B cell (primary cell): Measurements from ENCODE around the gene GDF11. TPM values are rescaled to one million over a fixed set of nuclear protein-coding genes. Genes with fewer than 3 reads are reported as not detected.

Experiments used
- ATAC-seq: fragments of 200-7000 bp; cut with Tn5 transposase; one replicate; pipeline ENCODE4 v1.10.0; 2021; ENCODE audit warnings: low read depth, mild to moderate bottlenecking, moderate number of reproducible peaks, moderate library complexity
- CTCF ChIA-PET: fragments of 350-600 bp; sonication (Branson Sonifier 250); formaldehyde crosslinking; loops from one replicate; lab custom pipeline; 2021; ENCODE audit warnings: antibody characterized with exemption, inconsistent platforms; lab: Charles Lee
- POLR2A ChIA-PET: fragments of 350-600 bp; sonication (Branson Sonifier 250); formaldehyde crosslinking; loops from one replicate; lab custom pipeline; 2021; ENCODE audit warnings: antibody characterized with exemption; lab: Charles Lee
- DNase-seq: peaks from one replicate; pipeline ENCODE4 v3.0.0; 2013
- H2AFZ ChIP-seq: 2 replicates; pipeline ENCODE4 v1.6.1; 2012; ENCODE audit warnings: mild to moderate bottlenecking, low read depth, low read length; ENCODE audit not compliant: insufficient read depth, poor library complexity, severe bottlenecking
- H3K27ac ChIP-seq, 2 donors: 1 replicate in 1 of 2; 2 replicates in 1 of 2; pipeline ENCODE4 v1.5.1; 2012 to 2013; ENCODE audit warnings: low read length in 2 of 2, mild to moderate bottlenecking in 2 of 2, moderate library complexity in 1 of 2
- H3K27me3 ChIP-seq, 4 experiments: fragments of 200-600 bp in 1 of 4; sonication (generic) in 1 of 4; replicated peaks in 1 of 4; 1 replicate in 2 of 4; 2 replicates in 2 of 4; pipeline versions ENCODE4 v1.6.1 to v1.7.0; 2013 to 2016; ENCODE audit warnings: low read length in 3 of 4, mild to moderate bottlenecking in 2 of 4, mixed read lengths in 1 of 4, moderate library complexity in 1 of 4; ENCODE audit not compliant: insufficient read depth in 4 of 4, control insufficient read depth in 3 of 4; ENCODE audit errors: control extremely low read depth in 1 of 4
- H3K36me3 ChIP-seq, 2 experiments: replicated peaks in 1 of 2; 1 replicate in 1 of 2; 2 replicates in 1 of 2; pipeline versions ENCODE4 v1.6.1 to v1.7.1; 2013; ENCODE audit warnings: low read length in 1 of 2; ENCODE audit not compliant: insufficient read depth in 2 of 2, control insufficient read depth in 1 of 2; ENCODE audit errors: control extremely low read depth in 1 of 2, extremely low read depth in 1 of 2
- H3K4me1 ChIP-seq, 2 donors: fragments of 200-600 bp in 1 of 2; sonication (generic) in 1 of 2; 1 replicate in 1 of 2; 2 replicates in 1 of 2; pipeline versions ENCODE4 v1.5.1 to v1.6.1; 2013 to 2017; ENCODE audit warnings: low read length in 2 of 2; ENCODE audit not compliant: control insufficient read depth in 2 of 2, insufficient read depth in 2 of 2
- H3K4me2 ChIP-seq: replicated peaks from 2 replicates; pipeline ENCODE3; 2012; ENCODE audit warnings: mild to moderate bottlenecking, low read depth, low read length; ENCODE audit not compliant: poor library complexity, severe bottlenecking
- H3K4me3 ChIP-seq, 5 experiments: fragments of 200-600 bp in 1 of 5; sonication (generic) in 1 of 5; 1 replicate in 3 of 5; 2 replicates in 2 of 5; pipeline versions ENCODE4 v1.5.1 to v1.7.0; 2011 to 2016; ENCODE audit warnings: low read length in 4 of 5, mild to moderate bottlenecking in 4 of 5, low read depth in 2 of 5, control low read depth in 1 of 5, moderate library complexity in 1 of 5; ENCODE audit not compliant: insufficient read depth in 1 of 5; ENCODE audit errors: control extremely low read depth in 1 of 5, extremely low read depth in 1 of 5
- H3K79me2 ChIP-seq: fragments of 200-600 bp; sonication (generic); one replicate; pipeline ENCODE4 v1.6.0; 2016; ENCODE audit warnings: low read length; ENCODE audit not compliant: control insufficient read depth, insufficient read depth
- H3K9ac ChIP-seq: fragments of 200-600 bp; sonication (generic); 2 replicates; pipeline ENCODE4 v1.6.1; 2017; ENCODE audit warnings: mild to moderate bottlenecking, low read length, moderate library complexity
- H3K9me3 ChIP-seq, 3 donors: one replicate each; pipeline versions ENCODE4 v1.6.1 to v1.7.1; 2013; ENCODE audit warnings: low read length in 2 of 3; ENCODE audit not compliant: control insufficient read depth in 2 of 3, insufficient read depth in 1 of 3; ENCODE audit errors: control extremely low read depth in 1 of 3
- H4K20me1 ChIP-seq: 2 replicates; pipeline ENCODE4 v1.6.0; 2012; ENCODE audit warnings: mild to moderate bottlenecking, low read length; ENCODE audit not compliant: insufficient read depth, control insufficient read depth, poor library complexity, severe bottlenecking
- H3K27ac Mint-ChIP-seq: one replicate; pipeline ENCODE4 v1.8.0; 2021; ENCODE audit warnings: mixed read lengths
- H3K27me3 Mint-ChIP-seq: one replicate; pipeline ENCODE4 v1.8.0; 2021; ENCODE audit warnings: mixed read lengths
- H3K4me1 Mint-ChIP-seq: one replicate; pipeline ENCODE4 v1.8.0; 2021; ENCODE audit warnings: mixed read lengths
- H3K4me3 Mint-ChIP-seq: one replicate; pipeline ENCODE4 v1.8.0; 2021; ENCODE audit warnings: mixed read lengths
- H3K9me3 Mint-ChIP-seq: one replicate; pipeline ENCODE4 v1.8.0; 2022; ENCODE audit warnings: mixed read lengths; ENCODE audit not compliant: insufficient read depth
- EZH2 ChIP-seq: IDR thresholded peaks from 2 replicates; pipeline ENCODE4 v1.6.1; 2012; ENCODE audit warnings: borderline replicate concordance, low read depth, mild to moderate bottlenecking, moderate library complexity, low read length; ENCODE audit not compliant: insufficient read depth, poor library complexity, severe bottlenecking
- WGBS: methylation state at CpG from one replicate; pipeline ENCODE4 v1.1.5; 2013; ENCODE audit warnings: missing lambda C conversion rate; ENCODE audit not compliant: insufficient coverage; 5-methylcytosine and 5-hydroxymethylcytosine counted together
- intact Hi-C: fragments of 100-400 bp; cut with micrococcal nuclease; formaldehyde crosslinking; loops from one replicate; pipeline ENCODE4 v1.10.0; 2022
- polyA plus RNA-seq: library from polyadenylated mRNA; depleted of rRNA; stranded (reverse); fragments of >200 nt; gene quantifications from 2 replicates; pipeline ENCODE4 v1.2.3, GENCODE V29; 2012
- total RNA-seq, 2 donors: library from RNA; stranded (reverse); fragments of 120-200 nt in 1 of 2; gene quantifications; 1 replicate in 1 of 2; 2 replicates in 1 of 2; pipeline versions ENCODE4 v1.2.3 to v1.2.4, GENCODE V29; 2013 to 2022
- TF ChIP-seq, protein P1 (sequence below): fragments of 200-600 bp; IDR thresholded peaks from one replicate; pipeline ENCODE4 v1.8.0; 2022; ENCODE audit warnings: antibody characterized with exemption, mild to moderate bottlenecking

GDF11 gene
- total and polyA plus RNA-seq, 2 donors (not counting 1 experiment from before 2014, with no cell fraction given): 4.4 to 11.3 TPM

DNA sequence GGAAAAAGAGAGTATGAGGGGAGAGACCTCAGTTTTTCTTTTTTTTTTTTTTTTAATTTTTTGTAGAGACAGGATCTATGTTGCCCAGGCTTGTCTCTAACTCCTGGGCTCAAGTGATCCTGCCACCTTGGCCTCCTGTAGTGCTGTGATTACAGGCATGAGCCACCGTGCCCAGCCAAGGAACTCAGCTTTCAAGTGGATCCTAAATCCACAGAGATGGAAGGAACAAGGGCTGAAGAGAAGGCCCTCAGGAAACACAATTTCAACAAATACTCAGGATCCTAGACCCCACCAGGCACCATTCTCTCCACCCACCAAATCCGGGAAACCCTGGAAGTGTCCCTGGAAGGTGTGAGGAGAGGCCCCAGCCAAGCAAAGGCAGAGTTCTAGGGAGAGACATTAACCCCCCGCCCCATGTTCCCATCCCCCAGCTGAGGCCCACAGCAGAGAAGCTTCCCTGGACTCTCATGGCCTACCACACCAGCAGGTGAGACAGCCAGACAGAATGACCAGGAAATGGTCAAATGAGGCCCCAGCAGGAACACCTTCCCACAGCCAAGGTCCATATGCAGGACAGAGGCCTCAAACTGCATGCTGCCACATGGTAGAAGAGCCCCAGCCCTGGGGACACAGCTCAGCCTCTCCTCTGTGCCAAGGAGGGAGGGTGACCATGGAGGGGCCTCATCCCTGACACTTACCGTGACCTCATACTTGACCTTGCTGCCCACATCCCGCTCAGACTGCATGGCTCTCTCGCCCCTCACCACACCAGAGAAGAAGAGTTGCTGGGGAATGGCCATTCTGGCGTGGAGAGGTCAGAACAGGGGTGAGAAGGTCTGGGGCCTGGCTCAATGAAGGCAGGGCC, 49.4 kb upstream of the GDF11 start:
- Histone ChIP-seq H2AFZ (no peak overlapping the region), H3K4me2 (no peak overlapping the region), H3K36me3 (no peaks in the 10 kb centered on the region), H3K9ac (no peak overlapping the region), H3K79me2 (no peaks in the 10 kb centered on the region), H3K9me3 (no peaks in the 10 kb centered on the region), H3K27me3 (peaks cover 0 to 3% (median 0%) of the 10 kb centered on the region in 4 experiments), H3K4me3 (no peak overlapping the region), H3K27ac (no peak overlapping the region), H3K4me1 (no peaks in the 10 kb centered on the region), H4K20me1 (no peaks in the 10 kb centered on the region)
- ChIA-PET POLR2A (no interaction called here), CTCF (interaction anchor here (1.4 kb wide), 1 partner anchor 13 kb away, joined by 4 read pairs; no protein-coding TSS in a partner anchor)
- ATAC-seq (no peak), DNase-seq (no peak)
- H3K27ac Mint-ChIP-seq: no peak overlapping the region
- H3K4me1 Mint-ChIP-seq: no peaks in the 10 kb centered on the region
- H3K4me3 Mint-ChIP-seq: no peak overlapping the region
- H3K9me3 Mint-ChIP-seq: no peaks in the 10 kb centered on the region
- 93% methylated on average over 2 of the region's 7 CpGs for WGBS
- no peaks in the 10 kb centered on the region for H3K27me3 Mint-ChIP-seq
- intact Hi-C loops: no loop called here
- TF ChIP-seq EZH2: no peak
- TF ChIP-seq, protein P1, sequence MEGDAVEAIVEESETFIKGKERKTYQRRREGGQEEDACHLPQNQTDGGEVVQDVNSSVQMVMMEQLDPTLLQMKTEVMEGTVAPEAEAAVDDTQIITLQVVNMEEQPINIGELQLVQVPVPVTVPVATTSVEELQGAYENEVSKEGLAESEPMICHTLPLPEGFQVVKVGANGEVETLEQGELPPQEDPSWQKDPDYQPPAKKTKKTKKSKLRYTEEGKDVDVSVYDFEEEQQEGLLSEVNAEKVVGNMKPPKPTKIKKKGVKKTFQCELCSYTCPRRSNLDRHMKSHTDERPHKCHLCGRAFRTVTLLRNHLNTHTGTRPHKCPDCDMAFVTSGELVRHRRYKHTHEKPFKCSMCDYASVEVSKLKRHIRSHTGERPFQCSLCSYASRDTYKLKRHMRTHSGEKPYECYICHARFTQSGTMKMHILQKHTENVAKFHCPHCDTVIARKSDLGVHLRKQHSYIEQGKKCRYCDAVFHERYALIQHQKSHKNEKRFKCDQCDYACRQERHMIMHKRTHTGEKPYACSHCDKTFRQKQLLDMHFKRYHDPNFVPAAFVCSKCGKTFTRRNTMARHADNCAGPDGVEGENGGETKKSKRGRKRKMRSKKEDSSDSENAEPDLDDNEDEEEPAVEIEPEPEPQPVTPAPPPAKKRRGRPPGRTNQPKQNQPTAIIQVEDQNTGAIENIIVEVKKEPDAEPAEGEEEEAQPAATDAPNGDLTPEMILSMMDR: no peak

DNA sequence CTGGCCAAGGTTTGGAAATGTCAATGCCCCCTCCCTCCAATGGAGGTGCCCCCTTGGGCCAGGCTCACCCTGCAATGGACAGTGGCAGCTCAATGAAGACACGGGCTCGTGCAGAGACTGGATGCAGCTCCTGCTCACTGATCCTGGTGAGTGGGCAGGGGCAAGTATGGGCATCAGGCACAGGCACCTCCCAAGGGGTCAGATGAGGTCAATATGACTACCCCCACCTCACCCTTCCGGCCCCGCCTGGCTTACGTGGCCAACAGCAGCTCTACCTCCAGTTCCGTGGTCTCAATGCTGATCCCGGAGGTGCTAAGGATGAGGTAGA, 48.8 kb upstream of the GDF11 start:
- H3K27me3 ChIP-seq: peaks cover 0 to 3% (median 0%) of the 10 kb centered on the region in 4 experiments
- H3K4me1 Mint-ChIP-seq: no peaks in the 10 kb centered on the region
- H3K9me3 ChIP-seq: no peaks in the 10 kb centered on the region
- no peak overlapping the region for H2AFZ ChIP-seq
- no peak overlapping the region for H3K4me3 ChIP-seq
- no peak for DNase-seq
- intact Hi-C loops: no loop called here
- WGBS: 95% methylated on average over 2 of the region's 7 CpGs
- H3K27ac Mint-ChIP-seq: no peak overlapping the region
- no peaks in the 10 kb centered on the region for H3K79me2 ChIP-seq
- H3K4me3 Mint-ChIP-seq: no peak overlapping the region
- ATAC-seq: no peak
- no peak overlapping the region for H3K4me2 ChIP-seq
- H3K27ac ChIP-seq: no peak overlapping the region
- no peaks in the 10 kb centered on the region for H3K9me3 Mint-ChIP-seq
- TF ChIP-seq, protein P1: no peak
- TF ChIP-seq EZH2: no peak
- no peak overlapping the region for H3K9ac ChIP-seq
- no peaks in the 10 kb centered on the region for H3K27me3 Mint-ChIP-seq
- CTCF ChIA-PET: interaction anchor here (1.4 kb wide), 1 partner anchor 12 kb away, joined by 4 read pairs; no protein-coding TSS in a partner anchor
- H4K20me1 ChIP-seq: no peaks in the 10 kb centered on the region
- POLR2A ChIA-PET: no interaction called here
- no peaks in the 10 kb centered on the region for H3K36me3 ChIP-seq
- H3K4me1 ChIP-seq: no peaks in the 10 kb centered on the region
